KOPT-K1 (cell line): ENCODE results near the gene OR2D3.
"Not testable (repeated sequence)": the region's sequence is repeated elsewhere in the genome, so short reads cannot be mapped to it uniquely, and the experiment has no call there.

Experiments
- H3K27ac ChIP-seq: fragments of 200-600 bp; sonication (generic); 2 replicates; pipeline ENCODE4 v1.5.1; 2016; ENCODE audit warnings: antibody characterized with exemption, mild to moderate bottlenecking, low read depth, low read length; ENCODE audit not compliant: poor library complexity, severe bottlenecking
- H3K36me3 ChIP-seq: fragments of 200-600 bp; sonication (generic); 2 replicates; pipeline ENCODE4 v1.5.1; 2017; ENCODE audit warnings: antibody characterized with exemption, mild to moderate bottlenecking, low read length, moderate library complexity; ENCODE audit not compliant: insufficient read depth
- H3K9me3 ChIP-seq: fragments of 200-600 bp; sonication (generic); 2 replicates; pipeline ENCODE4 v1.5.1; 2017; ENCODE audit warnings: antibody characterized with exemption, low read length, mild to moderate bottlenecking; ENCODE audit not compliant: insufficient read depth, poor library complexity, severe bottlenecking

The OR2D3 gene, protein sequence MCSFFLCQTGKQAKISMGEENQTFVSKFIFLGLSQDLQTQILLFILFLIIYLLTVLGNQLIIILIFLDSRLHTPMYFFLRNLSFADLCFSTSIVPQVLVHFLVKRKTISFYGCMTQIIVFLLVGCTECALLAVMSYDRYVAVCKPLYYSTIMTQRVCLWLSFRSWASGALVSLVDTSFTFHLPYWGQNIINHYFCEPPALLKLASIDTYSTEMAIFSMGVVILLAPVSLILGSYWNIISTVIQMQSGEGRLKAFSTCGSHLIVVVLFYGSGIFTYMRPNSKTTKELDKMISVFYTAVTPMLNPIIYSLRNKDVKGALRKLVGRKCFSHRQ

GRCh38 chr11:6920702-6921101 lies at the start of gene OR2D3:
TSS of gene OR2D3 (plus strand) at chr11:6921002. CDS start at chr11:6921002, 0 bp downstream.
- Histone ChIP-seq H3K9me3 (no peaks in the 10 kb centered on the region), H3K36me3 (no peaks in the 10 kb centered on the region), H3K27ac (no peak within 1 kb of the TSS)

GRCh38 chr11:6871278-6871677 lies 49.5 kb upstream of the OR2D3 start:
- no peak overlapping the region for H3K27ac ChIP-seq
- H3K9me3 ChIP-seq, result no peaks in the 10 kb centered on the region
- no peaks in the 10 kb centered on the region for H3K36me3 ChIP-seq

GRCh38 chr11:6875761-6876160 lies 45.0 kb upstream of the OR2D3 start:
- H3K36me3 ChIP-seq, result no peaks in the 10 kb centered on the region
- H3K9me3 ChIP-seq, result no peaks in the 10 kb centered on the region
- H3K27ac ChIP-seq, result no peak overlapping the region

- Histone ChIP-seq H3K36me3 (no peaks in the 10 kb centered on the region), H3K9me3 (no peaks in the 10 kb centered on the region), H3K27ac (no peak within 1 kb of the TSS)
Observed at GRCh38 chr11:6876325-6876724, 44.5 kb upstream of the OR2D3 start, which contains the start of gene OR10A4. TSS of gene OR10A4 (plus strand) at chr11:6876625. CDS start at chr11:6876648, 23 bp downstream.

- H3K9me3 ChIP-seq, result no peaks in the 10 kb centered on the region
- H3K36me3 ChIP-seq, result no peaks in the 10 kb centered on the region
- no peak overlapping the region for H3K27ac ChIP-seq
Observed at GRCh38 chr11:6876914-6877313, 43.9 kb upstream of the OR2D3 start.

- Histone ChIP-seq H3K27ac (no peak overlapping the region), H3K36me3 (no peaks in the 10 kb centered on the region), H3K9me3 (no peaks in the 10 kb centered on the region)
Observed at GRCh38 chr11:6882751-6883150, 38.1 kb upstream of the OR2D3 start.

- not testable (repeated sequence) for H3K9me3 ChIP-seq, H3K27ac ChIP-seq, H3K36me3 ChIP-seq
Observed at GRCh38 chr11:6887711-6888110, 33.1 kb upstream of the OR2D3 start.

- Histone ChIP-seq H3K9me3 (no peaks in the 10 kb centered on the region), H3K36me3 (no peaks in the 10 kb centered on the region), H3K27ac (no peak overlapping the region)
Observed at GRCh38 chr11:6888830-6889229, 32.0 kb upstream of the OR2D3 start.

DNA sequence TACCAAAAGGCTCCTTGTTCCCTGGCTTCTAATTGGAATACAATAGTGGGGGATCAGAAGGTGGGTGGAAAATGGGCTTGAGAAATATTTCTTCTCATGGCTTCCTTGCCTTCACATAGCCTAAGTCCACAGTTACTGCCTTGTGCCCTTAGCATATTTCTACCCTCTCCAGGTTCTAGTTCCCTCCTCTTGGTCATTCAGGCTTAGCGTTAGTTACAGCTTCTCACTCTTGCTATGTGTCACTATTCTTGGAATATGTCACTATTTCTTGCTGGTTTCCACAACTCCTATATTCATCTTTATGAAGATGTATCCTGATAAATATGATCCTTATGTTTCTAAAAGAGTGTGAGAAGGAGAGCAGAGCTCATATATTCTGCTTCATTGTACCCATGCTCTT lies 31.0 kb upstream of the OR2D3 start:
- H3K27ac ChIP-seq, result no peak overlapping the region
- no peaks in the 10 kb centered on the region for H3K36me3 ChIP-seq
- H3K9me3 ChIP-seq, result no peaks in the 10 kb centered on the region

DNA sequence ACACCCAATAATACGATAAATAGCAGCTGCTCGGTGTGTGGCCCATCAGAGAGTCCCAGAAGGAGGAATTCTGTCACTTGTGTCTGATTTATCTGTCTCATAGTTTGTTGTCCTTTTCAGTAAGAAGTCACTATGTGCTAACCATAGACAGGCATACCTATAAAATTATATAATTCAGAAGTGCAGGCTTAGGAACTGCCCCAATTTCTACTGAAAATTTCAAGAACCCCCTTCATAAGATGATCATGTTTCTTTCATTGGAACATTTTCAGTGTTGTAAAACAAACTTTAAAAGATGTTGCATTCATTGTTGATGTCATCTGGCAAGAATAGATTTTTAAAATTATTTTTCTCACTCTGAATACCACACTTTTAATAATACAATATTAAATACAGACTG lies 28.4 kb upstream of the OR2D3 start, which contains the start of gene OR2D2:
TSS of gene OR2D2 (minus strand) at position 101 of the 400 bp plus-strand sequence. CDS start at position 101, 0 bp downstream.
- H3K9me3 ChIP-seq, result no peaks in the 10 kb centered on the region
- no peak within 1 kb of the TSS for H3K27ac ChIP-seq
- H3K36me3 ChIP-seq, result no peaks in the 10 kb centered on the region

- Histone ChIP-seq H3K27ac (no peak overlapping the region), H3K36me3 (no peaks in the 10 kb centered on the region), H3K9me3 (no peaks in the 10 kb centered on the region)
Observed at GRCh38 chr11:6894097-6894496, 26.7 kb upstream of the OR2D3 start.

DNA sequence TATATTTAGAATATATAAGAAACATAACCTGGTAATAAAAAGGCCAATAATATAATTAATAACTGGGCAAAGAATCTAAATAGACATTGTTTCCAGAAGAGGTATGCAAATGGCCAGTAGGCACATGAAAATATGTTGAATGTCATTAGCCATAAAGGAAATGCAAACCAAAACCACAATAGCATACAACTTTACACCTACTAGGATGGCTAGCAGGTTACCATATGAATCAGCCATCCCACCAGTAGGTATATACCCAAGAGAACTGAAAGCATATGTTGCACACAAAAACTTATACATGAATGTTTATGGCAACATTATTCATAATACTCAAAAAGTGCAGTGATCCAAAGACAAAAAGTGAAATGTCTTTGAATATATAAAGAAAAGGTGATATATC lies 25.8 kb upstream of the OR2D3 start:
- Histone ChIP-seq H3K9me3 (no peaks in the 10 kb centered on the region), H3K36me3 (no peaks in the 10 kb centered on the region), H3K27ac (no peak overlapping the region)

DNA sequence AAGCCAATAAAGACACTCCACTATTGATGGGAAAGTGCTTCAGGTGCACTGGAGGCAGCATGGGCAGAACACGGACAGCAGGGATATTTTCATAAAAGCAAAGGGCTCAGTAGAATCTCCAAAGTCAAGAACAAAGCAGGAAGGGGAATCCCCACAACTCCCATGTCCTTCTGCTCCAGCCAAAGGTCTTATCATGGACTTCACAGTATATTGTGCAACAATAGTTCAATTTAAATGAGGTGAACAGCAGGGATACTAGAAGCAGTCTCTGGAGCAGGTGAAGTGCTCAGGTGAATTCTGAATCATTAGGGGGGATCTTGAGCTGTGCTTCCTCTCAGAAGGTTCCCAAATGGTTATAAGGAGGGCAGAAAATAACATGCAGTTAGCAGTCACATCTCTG lies 21.9 kb upstream of the OR2D3 start:
- no peaks in the 10 kb centered on the region for H3K9me3 ChIP-seq
- no peaks in the 10 kb centered on the region for H3K36me3 ChIP-seq
- H3K27ac ChIP-seq, result no peak overlapping the region

GRCh38 chr11:6900327-6900999 lies 20.3 kb upstream of the OR2D3 start:
- Histone ChIP-seq H3K27ac (no peak overlapping the region), H3K36me3 (no peaks in the 10 kb centered on the region), H3K9me3 (peaks cover 10% of the 10 kb centered on the region)

- peaks cover 12% of the 10 kb centered on the region for H3K9me3 ChIP-seq
- not testable (repeated sequence) for H3K27ac ChIP-seq, H3K36me3 ChIP-seq
Observed at GRCh38 chr11:6904804-6905203, 16.0 kb upstream of the OR2D3 start.

GRCh38 chr11:6911378-6911777 lies 9.4 kb upstream of the OR2D3 start:
- no peak overlapping the region for H3K27ac ChIP-seq
- no peaks in the 10 kb centered on the region for H3K36me3 ChIP-seq
- no peaks in the 10 kb centered on the region for H3K9me3 ChIP-seq
